Measurements from ENCODE around the gene SRC.

SRC gene

DNA sequence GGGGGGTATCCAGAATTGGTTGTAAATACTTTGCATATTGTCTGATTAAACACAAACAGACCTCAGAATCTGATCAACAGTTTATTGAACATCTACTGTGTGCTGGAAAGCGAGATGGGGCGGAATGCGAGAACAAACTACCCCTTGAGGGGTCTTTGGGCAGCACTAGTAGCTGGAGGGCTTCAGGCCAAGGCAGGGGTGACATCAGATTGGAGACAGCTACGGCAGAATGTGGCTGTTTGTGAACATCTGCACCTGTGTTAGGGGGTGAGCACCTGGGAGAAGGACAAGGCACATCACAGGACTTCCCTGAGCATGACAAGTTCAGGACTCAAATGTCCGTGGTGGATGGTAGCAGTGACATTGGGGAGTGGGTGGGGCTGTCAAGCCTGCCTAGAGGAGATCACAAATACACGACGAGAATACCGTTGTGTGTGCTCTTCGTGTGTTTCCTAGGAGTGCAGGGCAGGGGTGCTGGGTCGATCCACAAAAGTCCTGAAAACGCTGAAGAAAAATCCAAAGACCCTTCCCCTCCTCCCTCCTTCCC, 59.5 kb downstream of the SRC start:
- no peak overlapping the region for H3K27ac ChIP-seq

GRCh38 chr20:37406010-37406998, 60.4 kb downstream of the SRC start:
- no peak overlapping the region for H3K27ac ChIP-seq

More for the DNA sequence above, 59.5 kb downstream of the SRC start:
- DNase-seq (ENCODE audit: low read depth, low spot score), result no peak

DNA sequence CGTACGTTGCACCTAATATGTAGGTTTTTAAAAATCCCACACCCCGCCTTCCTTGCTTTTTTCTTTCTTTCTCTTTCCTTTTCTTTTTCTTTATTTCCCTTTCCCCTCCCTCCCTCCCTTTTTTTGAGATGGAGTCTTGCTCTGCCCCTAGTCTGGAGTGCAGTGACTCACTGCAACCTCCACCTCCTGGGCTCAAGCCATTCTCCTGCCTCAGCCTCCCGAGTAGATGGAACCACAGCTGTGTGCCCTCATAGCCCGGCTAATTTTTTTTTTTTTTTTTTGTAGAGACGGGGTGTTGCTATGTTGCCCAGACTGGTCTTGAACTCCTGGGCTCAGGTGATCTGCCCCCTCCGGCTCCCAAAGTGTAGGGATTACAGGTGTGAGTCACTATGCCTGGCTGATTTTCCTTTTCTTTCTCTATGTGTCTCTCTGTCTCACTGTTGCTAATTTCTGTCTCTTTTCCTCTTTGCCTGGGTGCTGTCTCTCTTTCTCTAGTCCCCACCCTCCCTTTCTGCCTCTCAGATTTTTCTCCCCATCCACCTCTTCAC, 61.2 kb downstream of the SRC start:
- peak; percentile 22 for DNase-seq (ENCODE audit: low read depth, low spot score)
- H3K27ac ChIP-seq, result peak overlapping the region; percentile 17

More at GRCh38 chr20:37406010-37406998, 60.4 kb downstream of the SRC start:
- DNase-seq (ENCODE audit: low read depth, low spot score), result no peak

- H3K27ac ChIP-seq, result peak overlapping the region; percentile 17
- no peak for DNase-seq (ENCODE audit: low read depth, low spot score)
These were observed 61.6 kb downstream of the SRC start for GRCh38 chr20:37407573-37408002.

DNA sequence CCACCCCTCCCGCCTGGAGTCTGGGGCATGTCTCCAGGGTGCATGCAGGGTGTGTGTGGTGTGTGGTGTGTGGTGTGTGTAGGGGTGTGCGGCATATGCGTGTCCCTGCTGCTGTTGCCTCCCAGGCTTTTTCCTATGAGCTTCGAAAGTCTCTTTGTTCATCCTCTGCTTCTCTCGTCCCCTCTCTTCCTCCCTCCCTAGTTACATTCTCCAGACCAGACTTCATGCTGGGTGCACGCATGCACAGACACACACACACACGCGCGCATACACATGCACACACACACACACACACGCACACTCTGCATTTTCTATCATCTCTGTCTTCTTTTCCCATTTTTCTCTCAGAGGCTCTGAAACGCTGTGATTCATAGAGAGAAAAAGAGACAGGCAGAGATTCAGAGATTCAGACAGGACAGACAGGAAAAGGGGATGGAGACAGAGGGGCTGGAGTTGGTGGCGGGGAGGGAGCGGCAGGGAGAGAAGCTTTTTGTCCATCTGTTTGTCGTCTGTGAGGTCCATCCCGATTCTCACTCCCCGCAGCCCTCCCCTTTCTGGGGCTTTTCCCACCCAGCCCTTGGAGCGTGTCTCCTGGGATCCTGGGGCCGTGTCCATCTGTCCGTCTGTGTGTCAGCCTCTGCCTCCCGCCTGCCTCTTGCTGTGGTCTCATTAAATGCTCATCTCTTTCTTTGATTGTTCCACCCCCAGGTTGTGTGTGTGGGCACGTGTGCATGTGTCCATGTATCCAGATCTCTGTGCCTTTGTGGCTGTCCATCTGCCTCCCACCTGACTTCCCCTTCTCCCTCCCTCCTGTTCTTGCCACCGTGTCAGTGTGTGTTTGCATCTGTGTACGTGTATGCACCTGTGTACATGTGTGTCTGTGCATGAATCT, 62.6 kb downstream of the SRC start:
- DNase-seq (ENCODE audit: low read depth, low spot score), result no peak
- H3K27ac ChIP-seq, result no peak overlapping the region

DNA sequence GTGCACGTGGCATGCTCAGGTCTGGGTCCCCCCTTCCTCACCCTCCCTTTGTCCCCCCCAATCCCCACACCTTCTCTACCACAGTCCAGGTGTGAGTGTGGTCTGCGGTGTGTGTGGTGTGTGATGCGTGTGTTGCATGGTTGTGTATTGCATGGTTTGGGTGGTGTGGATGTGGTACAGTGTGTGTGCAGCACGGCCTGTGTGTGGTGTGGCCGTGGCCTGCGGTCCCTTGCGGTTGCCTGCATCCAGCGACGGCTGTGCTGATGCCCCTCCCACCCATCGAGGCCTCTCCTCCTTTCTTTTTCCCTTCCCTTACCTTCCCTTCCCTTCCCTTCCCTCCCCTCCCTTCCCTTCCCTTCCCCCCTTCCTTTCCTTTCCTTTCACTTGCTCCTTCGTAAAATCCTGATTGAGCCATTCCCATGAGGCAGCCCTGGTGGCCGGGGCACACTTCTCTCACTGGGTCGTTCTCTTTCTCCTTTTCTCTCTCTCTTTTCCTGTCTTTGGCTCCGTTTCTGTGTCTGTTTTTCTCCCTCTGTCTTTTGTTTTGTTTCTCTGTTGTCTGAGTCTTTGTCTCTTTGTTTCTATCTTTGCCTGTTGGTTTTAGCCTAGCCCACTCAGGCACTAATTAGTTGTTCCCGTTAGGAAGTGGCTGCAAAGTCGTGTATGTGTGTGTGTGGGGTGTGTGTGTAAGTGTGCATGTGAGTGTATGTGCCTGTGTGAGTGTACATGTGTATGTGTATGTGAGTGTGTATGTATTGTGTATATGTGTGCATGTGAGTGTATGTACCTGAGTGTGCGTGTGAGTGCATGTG, 65.7 kb downstream of the SRC start:
- DNase-seq (ENCODE audit: low read depth, low spot score), result no peak

DNA sequence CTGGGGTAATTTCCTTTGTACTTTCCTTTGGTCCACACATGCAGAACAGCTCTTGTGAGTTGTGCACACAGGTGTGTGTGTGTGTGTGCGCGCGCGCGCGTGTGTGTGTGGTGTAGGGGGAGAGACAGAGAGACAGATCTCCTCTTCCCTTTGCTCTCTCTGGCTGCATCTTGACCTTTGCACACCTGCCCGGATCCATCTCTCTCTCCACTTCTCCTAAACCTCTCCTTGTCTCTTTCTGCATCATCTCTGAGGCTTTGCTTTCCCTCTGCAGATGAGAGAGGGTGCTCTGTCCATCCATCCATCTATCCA, 67.0 kb downstream of the SRC start:
- no peak for DNase-seq (ENCODE audit: low read depth, low spot score)
- no peak overlapping the region for H3K27ac ChIP-seq

More for the DNA sequence above, 65.7 kb downstream of the SRC start:
- no peak overlapping the region for H3K27ac ChIP-seq

DNA sequence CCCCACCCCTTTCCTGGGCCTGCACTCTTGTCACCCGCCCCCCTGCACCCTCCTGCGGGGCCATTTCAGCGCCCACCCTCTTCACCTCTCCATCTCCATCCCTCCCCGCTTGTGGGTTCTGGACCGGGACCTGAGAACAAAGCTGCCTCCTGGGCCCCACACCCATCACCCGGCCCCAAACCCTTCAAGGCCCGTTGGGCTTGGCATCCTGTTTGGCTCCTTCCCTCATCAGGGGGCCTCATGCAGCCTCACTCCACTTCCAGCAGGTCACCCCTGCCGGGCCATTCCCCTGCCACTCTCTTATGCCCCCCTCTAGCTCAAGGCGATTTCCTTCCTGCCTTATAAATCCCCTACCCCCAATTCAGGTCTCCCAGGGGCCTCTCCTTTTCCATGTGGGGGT, 67.4 kb downstream of the SRC start:
- DNase-seq (ENCODE audit: low read depth, low spot score), result no peak
- no peak overlapping the region for H3K27ac ChIP-seq

DNA sequence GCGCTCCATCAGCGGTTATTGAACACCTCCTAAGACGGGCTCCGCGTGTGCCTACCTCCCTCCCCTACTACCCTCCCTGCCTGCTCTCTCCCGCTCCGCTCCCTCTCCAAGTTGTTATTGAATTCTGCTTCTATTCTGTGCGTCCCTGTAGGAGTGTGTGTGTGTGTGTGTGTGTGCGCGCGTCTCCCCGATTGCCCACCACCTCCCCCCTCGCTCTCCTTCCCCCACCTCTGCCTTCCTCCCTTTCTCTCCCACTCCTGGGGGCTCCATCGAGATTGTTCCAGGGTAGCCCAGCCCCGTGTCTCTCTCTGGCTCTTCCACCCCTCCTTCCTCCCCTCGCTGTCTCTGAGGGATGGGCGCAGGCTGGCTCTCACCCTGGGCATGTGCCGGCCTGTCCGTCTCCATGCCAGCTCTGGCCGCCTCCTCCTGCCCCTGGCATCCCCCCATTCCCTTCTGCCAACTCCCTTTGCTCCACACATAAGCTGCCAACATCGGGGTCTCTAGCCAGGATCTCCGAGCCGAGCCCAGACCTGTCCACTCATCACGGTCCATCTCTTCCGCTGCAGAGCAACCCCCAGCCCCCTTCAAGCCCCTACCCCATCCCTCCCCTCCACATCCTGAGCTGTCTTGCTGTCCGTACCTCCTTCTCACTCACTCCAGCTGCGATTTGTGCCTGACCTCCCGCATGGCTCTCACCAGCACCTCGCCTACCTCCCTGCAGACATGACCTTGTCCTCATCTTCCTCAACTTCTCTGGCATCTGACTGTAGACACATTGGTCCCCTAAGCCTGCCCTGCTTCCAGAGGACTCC, 68.5 kb downstream of the SRC start:
- H3K27ac ChIP-seq, result no peak overlapping the region

GRCh38 chr20:37415118-37416085, 69.5 kb downstream of the SRC start:
- no peak for DNase-seq (ENCODE audit: low read depth, low spot score)
- H3K27ac ChIP-seq, result no peak overlapping the region

More for the DNA sequence above, 68.5 kb downstream of the SRC start:
- DNase-seq (ENCODE audit: low read depth, low spot score), result no peak

DNA sequence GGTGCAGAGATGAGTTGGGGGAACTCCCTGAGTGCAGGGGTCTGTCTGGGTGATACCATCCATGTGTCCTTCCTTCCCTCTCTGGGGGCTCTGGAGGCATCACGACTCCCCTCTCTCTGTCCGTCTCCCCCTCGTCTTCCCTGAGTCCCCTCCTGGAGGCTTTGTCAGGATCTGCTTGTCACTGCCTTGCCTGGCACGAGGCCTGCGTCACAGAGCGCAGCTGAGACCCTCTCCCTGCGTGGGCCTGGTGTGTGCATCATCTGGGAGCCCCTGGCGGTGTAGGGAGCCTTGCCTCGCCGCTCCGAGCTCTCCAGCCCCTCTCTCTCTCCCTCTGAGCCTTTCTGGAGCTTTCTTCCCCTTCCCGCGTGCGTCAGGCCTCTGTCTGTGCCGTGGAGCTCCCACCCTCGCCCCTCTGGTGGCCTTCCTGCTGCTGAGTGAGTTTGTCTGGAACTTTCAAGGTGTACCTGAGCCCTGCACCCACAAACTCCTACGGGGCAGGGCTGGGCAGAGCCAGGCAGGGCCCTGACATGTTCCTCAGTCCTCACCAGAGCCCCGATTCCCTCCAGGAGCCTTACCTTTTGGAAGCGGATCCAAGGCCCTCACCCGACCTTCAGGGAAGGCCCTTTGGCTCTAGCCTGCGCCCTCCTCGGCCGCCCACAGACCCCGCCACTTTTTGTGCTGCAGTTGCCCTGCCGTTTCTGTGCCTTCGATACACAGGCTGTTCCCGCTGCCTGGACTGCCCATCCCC, 70.3 kb downstream of the SRC start:
- no peak for DNase-seq (ENCODE audit: low read depth, low spot score)
- no peak overlapping the region for H3K27ac ChIP-seq

DNA sequence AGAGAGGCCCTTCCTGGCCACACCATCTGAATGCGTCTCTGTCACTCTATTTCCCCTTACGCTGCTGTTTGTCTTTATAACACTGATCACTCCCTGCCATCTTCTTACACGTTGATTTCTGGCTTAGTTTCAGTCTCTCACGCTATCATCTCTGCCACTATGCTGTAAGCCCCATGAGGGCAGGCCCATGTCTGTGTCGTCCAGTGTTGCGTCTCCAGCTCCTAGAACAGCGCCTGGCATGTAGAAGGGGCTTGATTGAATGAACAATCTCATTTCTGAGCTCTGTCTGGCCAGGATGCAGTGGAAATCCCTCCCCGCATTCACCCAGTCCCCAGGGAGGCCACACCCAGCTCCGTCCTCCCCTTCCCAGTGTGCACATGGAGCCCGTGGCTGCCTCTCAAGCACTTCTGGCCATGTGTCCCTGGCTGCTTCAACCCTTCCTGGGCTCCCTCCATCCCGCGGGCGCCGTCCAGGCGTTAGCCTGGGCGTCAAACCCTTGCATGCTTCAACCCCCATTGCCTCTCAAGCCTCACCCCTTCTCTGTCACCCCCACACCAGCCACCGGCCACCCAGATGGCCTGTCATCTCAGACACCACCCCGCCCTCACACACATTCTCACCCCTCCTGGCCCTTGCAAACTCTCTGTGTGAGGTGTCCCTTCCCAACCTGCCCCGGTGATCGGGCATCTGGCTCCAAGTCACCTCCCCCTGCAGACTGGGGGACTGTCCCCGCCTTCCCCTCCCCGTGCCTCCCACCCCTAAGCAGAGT, 71.1 kb downstream of the SRC start:
- no peak for DNase-seq (ENCODE audit: low read depth, low spot score)
- H3K27ac ChIP-seq, result no peak overlapping the region

DNA sequence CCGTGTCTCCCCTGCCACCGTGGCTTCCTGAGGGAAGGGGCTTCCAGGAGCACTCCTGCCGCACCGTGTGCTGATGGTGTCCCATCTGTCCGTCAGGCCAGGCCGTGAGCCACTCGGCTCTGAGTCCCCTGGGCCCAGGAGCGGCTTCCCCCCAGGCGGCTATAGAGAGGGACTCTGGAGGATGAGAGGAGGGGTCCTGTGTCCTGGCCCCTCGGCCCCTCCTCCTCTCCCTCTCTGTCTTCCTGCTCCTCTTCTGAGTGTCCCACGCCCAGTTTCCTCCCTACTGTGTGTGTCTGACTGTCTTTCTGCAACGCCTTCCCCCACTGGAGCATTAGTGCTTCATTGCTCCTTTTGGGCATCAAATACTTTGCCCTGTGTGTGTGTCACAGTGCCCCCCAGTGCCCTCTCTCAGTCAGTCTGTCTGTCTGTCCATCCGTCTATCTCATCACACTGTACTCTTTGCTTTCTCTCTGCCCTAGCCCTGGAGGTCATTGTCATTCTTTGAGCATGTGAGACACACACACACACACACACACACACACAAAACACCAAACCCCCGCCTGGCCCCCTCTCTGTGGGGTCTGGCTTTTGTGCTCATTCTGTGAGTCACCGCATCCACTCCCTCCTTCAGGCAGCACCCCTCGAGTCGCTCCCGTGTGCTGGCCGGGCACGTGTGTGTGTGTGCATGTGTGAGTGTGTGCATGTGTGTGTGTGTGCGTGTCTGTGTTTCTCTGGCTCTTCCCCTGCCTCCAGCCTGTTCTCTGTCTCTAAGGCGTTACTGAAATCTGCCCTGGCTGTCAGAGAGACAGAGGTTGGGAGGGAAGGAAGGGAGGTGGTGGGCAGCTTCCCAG, 71.9 kb downstream of the SRC start:
- no peak for DNase-seq (ENCODE audit: low read depth, low spot score)
- no peak overlapping the region for H3K27ac ChIP-seq

- no peak for DNase-seq (ENCODE audit: low read depth, low spot score)
- H3K27ac ChIP-seq, result no peak overlapping the region
These were observed 72.7 kb downstream of the SRC start for GRCh38 chr20:37418591-37419109.

DNA sequence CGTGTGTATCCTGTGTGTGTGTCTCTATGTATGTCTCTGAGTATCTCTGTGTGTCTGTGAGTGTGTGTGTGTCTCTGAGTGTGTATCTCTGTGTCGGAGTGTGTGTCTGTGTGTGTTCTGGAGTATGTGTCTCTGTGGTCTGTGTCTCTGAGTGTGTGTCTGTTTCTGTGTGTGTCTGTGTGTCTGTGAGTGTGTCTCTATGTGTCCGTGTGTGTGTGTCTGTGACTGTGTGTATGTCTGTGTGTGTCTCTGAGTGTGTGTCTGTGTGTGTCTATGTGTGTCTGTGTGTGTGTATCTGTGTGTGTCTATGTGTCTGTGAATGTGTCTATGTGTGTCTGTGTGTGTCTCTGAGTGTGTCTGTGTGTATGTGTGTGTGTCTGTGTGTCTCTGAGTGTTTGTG, 73.4 kb downstream of the SRC start:
- H3K27ac ChIP-seq, result no peak overlapping the region
- DNase-seq (ENCODE audit: low read depth, low spot score), result no peak
